Neural progenitor cell (in vitro differentiated cells): ENCODE measurements around the gene NDUFA11. TPM values are rescaled to one million over a fixed set of nuclear protein-coding genes. Genes with fewer than 3 reads are reported as not detected.

Source experiments
- DNase-seq: peaks from one replicate; pipeline ENCODE4 v3.0.0-alpha.2; 2016; ENCODE audit warnings: low spot score
- H2AFZ ChIP-seq: fragments of 200-600 bp; sonication (generic); replicated peaks from 2 replicates; pipeline ENCODE4 v1.6.1; 2016; ENCODE audit warnings: antibody characterized with exemption
- H3F3A ChIP-seq: fragments of 200-600 bp; sonication (generic); 2 replicates; pipeline ENCODE4 v1.6.1; 2016; ENCODE audit warnings: antibody characterized with exemption, low read depth
- H3K27ac ChIP-seq: fragments of 200-600 bp; sonication (generic); 2 replicates; pipeline ENCODE4 v1.5.1; 2016; ENCODE audit warnings: mild to moderate bottlenecking
- H3K27me3 ChIP-seq: fragments of 200-600 bp; sonication (generic); 2 replicates; pipeline ENCODE4 v1.6.1; 2016; ENCODE audit warnings: mild to moderate bottlenecking, moderate library complexity
- H3K36me3 ChIP-seq: fragments of 200-600 bp; sonication (generic); 2 replicates; pipeline ENCODE4 v1.5.1; 2016
- H3K4me1 ChIP-seq: fragments of 200-600 bp; sonication (generic); 2 replicates; pipeline ENCODE4 v1.6.1; 2016; ENCODE audit warnings: mixed run types
- H3K4me2 ChIP-seq: fragments of 200-600 bp; sonication (generic); 2 replicates; pipeline ENCODE4 v1.6.1; 2016
- H3K4me3 ChIP-seq: fragments of 200-600 bp; sonication (generic); 2 replicates; pipeline ENCODE4 v1.5.1; 2016
- H3K79me2 ChIP-seq: fragments of 200-600 bp; sonication (generic); 2 replicates; pipeline ENCODE4 v1.6.1; 2016; ENCODE audit warnings: low read depth
- H3K9ac ChIP-seq: fragments of 200-600 bp; sonication (generic); 2 replicates; pipeline ENCODE4 v1.6.1; 2016
- H3K9me3 ChIP-seq: fragments of 200-600 bp; sonication (generic); 2 replicates; pipeline ENCODE4 v1.5.1; 2016; ENCODE audit warnings: low read depth
- H4K20me1 ChIP-seq: fragments of 200-600 bp; sonication (generic); 2 replicates; pipeline ENCODE4 v1.6.1; 2016; ENCODE audit warnings: low read depth
- H3K27ac Mint-ChIP-seq: 3 replicates; pipeline ENCODE4 v1.8.0; 2021; ENCODE audit warnings: mixed read lengths
- H3K27me3 Mint-ChIP-seq: 2 replicates; pipeline ENCODE4 v1.8.0; 2022; ENCODE audit warnings: low read depth, mild to moderate bottlenecking, inconsistent platforms, moderate library complexity, mixed read lengths; ENCODE audit not compliant: insufficient read depth
- H3K36me3 Mint-ChIP-seq: 3 replicates; pipeline ENCODE4 v1.8.0; 2021; ENCODE audit warnings: mixed read lengths
- H3K4me1 Mint-ChIP-seq: 3 replicates; pipeline ENCODE4 v1.8.0; 2021; ENCODE audit warnings: mixed read lengths
- H3K4me3 Mint-ChIP-seq: 3 replicates; pipeline ENCODE4 v1.8.0; 2021; ENCODE audit warnings: mild to moderate bottlenecking, moderate library complexity, mixed read lengths
- H3K9me3 Mint-ChIP-seq: 3 replicates; pipeline ENCODE4 v1.8.0; 2020; ENCODE audit warnings: mixed read lengths
- EZH2 ChIP-seq: fragments of 200-600 bp; sonication (generic); IDR thresholded peaks from 2 replicates; pipeline ENCODE4 v1.6.1; 2017; ENCODE audit warnings: antibody characterized with exemption, mild to moderate bottlenecking, moderate library complexity
- EZH2phosphoT487 ChIP-seq: fragments of 200-600 bp; sonication (generic); IDR thresholded peaks from 2 replicates; pipeline ENCODE4 v1.6.1; 2017; ENCODE audit warnings: antibody characterized with exemption
- total RNA-seq: library from RNA; depleted of rRNA; stranded (reverse); fragments of >200 nt; gene quantifications from 2 replicates; pipeline ENCODE4 v1.2.3, GENCODE V29; 2015; ENCODE audit warnings: low replicate concordance
- TF ChIP-seq, protein P1 (sequence below): fragments of 200-600 bp; sonication (generic); IDR thresholded peaks from 2 replicates; pipeline ENCODE4 v1.5.1; 2017; ENCODE audit warnings: antibody characterized with exemption, mild to moderate bottlenecking

Gene NDUFA11
- total RNA-seq, 1 donor from 2014 or later: 102 TPM

DNA sequence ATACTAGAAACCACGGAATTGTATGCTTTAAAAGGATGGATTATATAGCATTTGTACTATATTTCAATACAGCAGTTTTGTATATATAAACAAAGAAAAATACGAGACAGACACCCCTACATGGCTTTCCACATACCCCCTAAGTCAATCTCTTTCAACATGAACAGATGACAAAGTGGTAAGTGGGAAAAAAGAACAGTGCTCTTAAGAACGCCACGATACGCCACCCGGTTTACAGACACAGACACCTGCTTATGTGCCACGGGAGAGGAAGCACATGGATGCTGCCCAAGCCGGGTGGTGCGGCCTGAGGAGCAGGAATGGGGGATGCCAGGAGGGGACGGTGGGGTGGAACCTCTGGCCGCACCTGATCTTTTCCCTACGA, 18.6 kb upstream of the NDUFA11 start:
- Histone ChIP-seq H3K4me1 (no peaks in the 10 kb centered on the region), H3K9ac (no peak overlapping the region), H3K27ac (no peak overlapping the region), H3K36me3 (no peaks in the 10 kb centered on the region), H3K4me3 (no peak overlapping the region), H3K79me2 (no peaks in the 10 kb centered on the region), H2AFZ (no peak overlapping the region), H3K4me2 (no peak overlapping the region), H3F3A (no peaks in the 10 kb centered on the region), H3K9me3 (no peaks in the 10 kb centered on the region), H4K20me1 (no peaks in the 10 kb centered on the region), H3K27me3 (no peaks in the 10 kb centered on the region)
- Mint-ChIP-seq H3K9me3 (no peaks in the 10 kb centered on the region), H3K4me1 (no peaks in the 10 kb centered on the region), H3K27ac (no peak overlapping the region), H3K4me3 (no peak overlapping the region), H3K27me3 (peaks cover 2% of the 10 kb centered on the region), H3K36me3 (peaks cover 18% of the 10 kb centered on the region)
- TF ChIP-seq EZH2: no peak
- no peak for TF ChIP-seq EZH2phosphoT487
- TF ChIP-seq, protein P1, sequence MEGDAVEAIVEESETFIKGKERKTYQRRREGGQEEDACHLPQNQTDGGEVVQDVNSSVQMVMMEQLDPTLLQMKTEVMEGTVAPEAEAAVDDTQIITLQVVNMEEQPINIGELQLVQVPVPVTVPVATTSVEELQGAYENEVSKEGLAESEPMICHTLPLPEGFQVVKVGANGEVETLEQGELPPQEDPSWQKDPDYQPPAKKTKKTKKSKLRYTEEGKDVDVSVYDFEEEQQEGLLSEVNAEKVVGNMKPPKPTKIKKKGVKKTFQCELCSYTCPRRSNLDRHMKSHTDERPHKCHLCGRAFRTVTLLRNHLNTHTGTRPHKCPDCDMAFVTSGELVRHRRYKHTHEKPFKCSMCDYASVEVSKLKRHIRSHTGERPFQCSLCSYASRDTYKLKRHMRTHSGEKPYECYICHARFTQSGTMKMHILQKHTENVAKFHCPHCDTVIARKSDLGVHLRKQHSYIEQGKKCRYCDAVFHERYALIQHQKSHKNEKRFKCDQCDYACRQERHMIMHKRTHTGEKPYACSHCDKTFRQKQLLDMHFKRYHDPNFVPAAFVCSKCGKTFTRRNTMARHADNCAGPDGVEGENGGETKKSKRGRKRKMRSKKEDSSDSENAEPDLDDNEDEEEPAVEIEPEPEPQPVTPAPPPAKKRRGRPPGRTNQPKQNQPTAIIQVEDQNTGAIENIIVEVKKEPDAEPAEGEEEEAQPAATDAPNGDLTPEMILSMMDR: no peak
- no peak for DNase-seq

DNA sequence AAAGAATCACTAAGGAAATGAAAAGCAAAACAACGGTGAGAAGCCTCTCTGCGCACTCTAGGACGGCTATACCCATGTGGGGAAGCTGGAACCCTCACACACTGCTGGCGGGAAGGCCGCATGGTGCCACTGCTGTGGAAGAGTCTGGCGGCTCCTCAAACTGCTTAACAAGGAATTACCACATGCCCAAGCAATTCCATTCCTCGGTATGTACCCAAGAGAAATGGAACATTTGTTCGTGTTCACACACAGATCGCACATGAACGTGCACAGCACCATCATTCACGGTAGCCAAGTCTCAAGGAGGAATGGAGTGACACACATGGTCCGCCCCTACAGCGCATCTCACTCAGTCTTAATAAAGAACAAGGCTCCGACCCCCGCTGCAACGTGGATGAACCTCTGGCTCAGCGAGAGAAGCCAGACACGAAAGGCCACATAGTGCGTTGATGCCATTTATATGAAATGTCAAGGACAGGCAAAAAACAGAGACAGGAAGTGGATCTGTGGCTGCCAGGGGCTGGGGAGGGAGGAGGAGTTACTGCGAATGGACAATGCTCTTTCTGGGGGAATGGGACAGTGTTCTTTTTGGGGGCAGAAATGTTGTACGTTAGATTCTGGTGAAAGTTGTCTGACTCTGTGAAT, 18.0 kb upstream of the NDUFA11 start:
- Histone ChIP-seq H3F3A (no peaks in the 10 kb centered on the region), H3K4me3 (no peak overlapping the region), H3K4me2 (no peak overlapping the region), H3K36me3 (no peaks in the 10 kb centered on the region), H3K9me3 (no peaks in the 10 kb centered on the region), H3K79me2 (no peaks in the 10 kb centered on the region), H2AFZ (no peak overlapping the region), H4K20me1 (no peaks in the 10 kb centered on the region), H3K27ac (no peak overlapping the region), H3K9ac (no peak overlapping the region), H3K4me1 (no peaks in the 10 kb centered on the region), H3K27me3 (no peaks in the 10 kb centered on the region)
- H3K27ac Mint-ChIP-seq: peak overlapping the region; percentile 17
- no peaks in the 10 kb centered on the region for H3K4me1 Mint-ChIP-seq
- no peaks in the 10 kb centered on the region for H3K9me3 Mint-ChIP-seq
- DNase-seq: no peak
- no peak for TF ChIP-seq EZH2phosphoT487
- TF ChIP-seq, protein P1: no peak
- no peak for TF ChIP-seq EZH2
- peaks cover 15% of the 10 kb centered on the region for H3K36me3 Mint-ChIP-seq
- no peak overlapping the region for H3K4me3 Mint-ChIP-seq
- H3K27me3 Mint-ChIP-seq: peaks cover 2% of the 10 kb centered on the region

DNA sequence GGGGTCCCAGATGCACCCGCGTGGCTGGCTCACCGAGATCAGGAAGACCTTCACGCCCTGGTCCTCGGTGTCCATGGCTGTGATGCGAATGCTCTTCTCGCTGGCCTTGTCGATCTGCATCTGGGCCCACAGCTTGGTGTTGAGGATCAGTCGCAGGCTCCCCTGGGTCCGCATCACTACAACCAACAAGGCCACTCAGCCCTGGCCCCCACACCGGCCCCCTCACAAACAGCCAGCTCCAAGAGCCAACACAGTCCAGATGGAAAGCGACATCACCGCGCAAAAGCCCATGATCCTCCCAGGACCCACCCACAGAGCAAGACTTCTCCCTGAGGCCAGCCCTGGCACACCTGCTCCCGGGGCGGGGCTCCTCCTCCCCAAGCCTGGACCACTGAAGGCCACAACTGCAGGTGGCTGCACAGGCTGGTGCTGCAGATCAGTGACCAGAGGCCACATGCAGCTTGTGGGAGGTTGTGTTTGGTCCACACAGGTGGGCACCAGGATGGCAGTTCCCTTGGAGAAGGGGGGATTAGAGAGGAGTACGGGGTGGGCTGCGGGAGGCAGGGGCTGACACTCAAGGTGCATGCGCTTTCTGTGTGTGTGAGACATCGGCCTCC, 15.0 kb upstream of the NDUFA11 start:
- peaks cover 6% of the 10 kb centered on the region for H3K36me3 Mint-ChIP-seq

More for the DNA sequence above, 15.0 kb upstream of the NDUFA11 start:
- no peaks in the 10 kb centered on the region for H3K9me3 ChIP-seq
- H3K9ac ChIP-seq: no peak overlapping the region
- H3K4me2 ChIP-seq: no peak overlapping the region
- H3K4me1 ChIP-seq: no peaks in the 10 kb centered on the region
- Mint-ChIP-seq H3K27me3 (peaks cover 4% of the 10 kb centered on the region), H3K4me1 (no peaks in the 10 kb centered on the region), H3K4me3 (no peak overlapping the region), H3K9me3 (no peaks in the 10 kb centered on the region), H3K27ac (no peak overlapping the region)
- H3K27ac ChIP-seq: no peak overlapping the region
- H3K4me3 ChIP-seq: no peak overlapping the region
- no peaks in the 10 kb centered on the region for H3F3A ChIP-seq
- TF ChIP-seq, protein P1: no peak
- no peak for TF ChIP-seq EZH2phosphoT487
- TF ChIP-seq EZH2: no peak
- DNase-seq: no peak
- H3K36me3 ChIP-seq: no peaks in the 10 kb centered on the region
- no peak overlapping the region for H2AFZ ChIP-seq
- H4K20me1 ChIP-seq: peaks cover 3% of the 10 kb centered on the region
- H3K27me3 ChIP-seq: no peaks in the 10 kb centered on the region
- no peaks in the 10 kb centered on the region for H3K79me2 ChIP-seq
